ENCODE measurements around the gene AP1G2. TPM values are rescaled to one million over a fixed set of nuclear protein-coding genes. Genes with fewer than 3 reads are reported as not detected.

The AP1G2 gene
- total RNA-seq, 2 experiments from 2014 or later, result 193 to 198 TPM

DNA sequence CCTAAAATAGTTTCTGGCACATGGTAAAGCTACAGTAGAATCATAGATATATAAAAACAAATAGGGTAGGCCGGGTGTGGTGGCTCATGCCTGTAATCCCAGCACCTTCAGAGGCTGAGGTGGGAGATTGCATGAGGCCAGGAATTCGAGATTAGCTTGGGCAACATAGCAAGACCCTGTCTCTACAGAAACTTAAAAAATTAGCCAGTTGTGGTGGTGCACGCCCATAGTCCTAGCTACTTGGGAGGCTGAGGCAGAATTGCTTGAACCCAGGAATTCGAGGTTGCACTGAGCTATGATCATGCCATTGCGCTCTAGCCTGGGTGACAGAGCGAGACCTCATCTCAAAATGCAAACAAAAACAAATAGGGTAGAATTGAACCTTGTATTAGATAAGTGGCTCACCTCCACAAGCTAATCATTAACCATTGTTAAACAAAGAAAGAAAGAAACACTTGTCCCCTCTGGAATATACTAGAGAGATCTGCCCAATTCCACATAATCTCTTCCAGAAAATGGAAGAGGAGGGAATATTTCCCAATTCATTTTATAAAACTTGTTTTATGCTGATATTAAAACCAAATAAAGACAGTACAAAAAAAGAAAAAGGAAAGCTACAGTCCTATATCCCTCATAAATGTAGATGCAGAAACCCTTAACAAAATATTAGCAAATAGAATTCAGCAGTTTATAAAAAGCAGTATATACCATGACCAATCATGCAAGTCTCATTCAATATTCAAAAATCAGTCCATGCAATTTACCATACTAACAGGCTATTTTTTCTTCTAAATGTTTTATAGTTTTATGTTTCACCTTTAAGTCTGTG is 45.9 kb upstream of the AP1G2 start:
- ATAC-seq (ENCODE audit: poor library complexity) (no peak), DNase-seq (no peak)
- CTCF ChIA-PET, result interaction anchor here (0.6 to 1.0 kb wide), 2 partner anchors 19 to 27 kb away, joined by 3 to 4 read pairs; no protein-coding TSS in a partner anchor
- Mint-ChIP-seq H3K9me3 (peaks cover 6% of the 10 kb centered on the region), H3K4me3 (no peak overlapping the region), H3K36me3 (ENCODE audit: low read depth) (no peaks in the 10 kb centered on the region), H3K27ac (no peak overlapping the region), H3K4me1 (ENCODE audit: low read depth) (peaks cover 36% of the 10 kb centered on the region), H3K27me3 (no peaks in the 10 kb centered on the region)
- intact Hi-C loops (cut with DNase I, micrococcal nuclease), result no loop called here
- Histone ChIP-seq H3K4me1 (ENCODE audit: insufficient read depth, low read length) (peaks cover 29% of the 10 kb centered on the region), H3K9me3 (ENCODE audit: control insufficient read depth in 1 of 2, insufficient read depth in 1 of 2, low read length in 2 of 2) (no peaks in the 10 kb centered on the region), H3K36me3 (ENCODE audit: insufficient read depth, low read length) (no peaks in the 10 kb centered on the region), H3K4me3 (ENCODE audit: low read length) (no peak overlapping the region), H3K27ac (ENCODE audit: low read depth in 1 of 2, low read length in 2 of 2) (no peak overlapping the region), H3K27me3 (ENCODE audit: control insufficient read depth in 1 of 2, insufficient read depth in 2 of 2, low read length in 2 of 2) (no peaks in the 10 kb centered on the region)
- TF ChIP-seq, protein P1, sequence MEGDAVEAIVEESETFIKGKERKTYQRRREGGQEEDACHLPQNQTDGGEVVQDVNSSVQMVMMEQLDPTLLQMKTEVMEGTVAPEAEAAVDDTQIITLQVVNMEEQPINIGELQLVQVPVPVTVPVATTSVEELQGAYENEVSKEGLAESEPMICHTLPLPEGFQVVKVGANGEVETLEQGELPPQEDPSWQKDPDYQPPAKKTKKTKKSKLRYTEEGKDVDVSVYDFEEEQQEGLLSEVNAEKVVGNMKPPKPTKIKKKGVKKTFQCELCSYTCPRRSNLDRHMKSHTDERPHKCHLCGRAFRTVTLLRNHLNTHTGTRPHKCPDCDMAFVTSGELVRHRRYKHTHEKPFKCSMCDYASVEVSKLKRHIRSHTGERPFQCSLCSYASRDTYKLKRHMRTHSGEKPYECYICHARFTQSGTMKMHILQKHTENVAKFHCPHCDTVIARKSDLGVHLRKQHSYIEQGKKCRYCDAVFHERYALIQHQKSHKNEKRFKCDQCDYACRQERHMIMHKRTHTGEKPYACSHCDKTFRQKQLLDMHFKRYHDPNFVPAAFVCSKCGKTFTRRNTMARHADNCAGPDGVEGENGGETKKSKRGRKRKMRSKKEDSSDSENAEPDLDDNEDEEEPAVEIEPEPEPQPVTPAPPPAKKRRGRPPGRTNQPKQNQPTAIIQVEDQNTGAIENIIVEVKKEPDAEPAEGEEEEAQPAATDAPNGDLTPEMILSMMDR (IDR thresholded peaks at IDR 0.05), result no peak
- POLR2A ChIA-PET, result no interaction called here

DNA sequence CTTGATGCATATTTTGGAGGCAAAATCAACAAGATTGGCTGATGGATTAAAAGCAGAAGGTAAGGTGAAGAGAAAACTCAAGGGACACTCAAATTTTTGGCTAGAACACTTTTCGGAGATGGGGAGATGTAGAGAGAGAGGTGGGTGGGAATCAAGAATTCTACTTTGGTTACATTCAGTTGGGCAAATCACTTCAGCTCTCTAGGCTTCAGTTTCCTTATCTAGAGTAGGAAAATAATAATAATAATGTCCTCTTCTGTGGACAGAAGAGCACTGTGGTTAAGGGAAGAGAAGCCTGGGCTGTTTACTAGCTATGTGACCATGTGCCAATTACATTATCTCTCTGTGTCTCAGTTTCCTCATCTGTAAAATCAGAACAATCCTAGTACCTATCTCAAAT is 45.2 kb upstream of the AP1G2 start:
- no peaks in the 10 kb centered on the region for H3K36me3 ChIP-seq (ENCODE audit: insufficient read depth, low read length)
- no peaks in the 10 kb centered on the region for H3K9me3 ChIP-seq (ENCODE audit: control insufficient read depth in 1 of 2, insufficient read depth in 1 of 2, low read length in 2 of 2)
- Mint-ChIP-seq H3K27ac (peak overlapping the region; percentile 0), H3K27me3 (no peaks in the 10 kb centered on the region), H3K4me3 (no peak overlapping the region), H3K36me3 (ENCODE audit: low read depth) (no peaks in the 10 kb centered on the region), H3K4me1 (ENCODE audit: low read depth) (peaks cover 39% of the 10 kb centered on the region), H3K9me3 (peaks cover 6% of the 10 kb centered on the region)
- CTCF ChIA-PET, result no interaction called here
- ATAC-seq (ENCODE audit: poor library complexity) (no peak), DNase-seq (no peak)
- POLR2A ChIA-PET, result no interaction called here
- no peak overlapping the region for H3K4me3 ChIP-seq (ENCODE audit: low read length)
- TF ChIP-seq, protein P1 (IDR thresholded peaks at IDR 0.05), result no peak
- H3K27ac ChIP-seq (ENCODE audit: low read depth in 1 of 2, low read length in 2 of 2), result no peak overlapping the region
- H3K4me1 ChIP-seq (ENCODE audit: insufficient read depth, low read length), result peaks cover 29% of the 10 kb centered on the region
- no peaks in the 10 kb centered on the region for H3K27me3 ChIP-seq (ENCODE audit: control insufficient read depth in 1 of 2, insufficient read depth in 2 of 2, low read length in 2 of 2)
- intact Hi-C loops (cut with DNase I, micrococcal nuclease), result no loop called here

DNA sequence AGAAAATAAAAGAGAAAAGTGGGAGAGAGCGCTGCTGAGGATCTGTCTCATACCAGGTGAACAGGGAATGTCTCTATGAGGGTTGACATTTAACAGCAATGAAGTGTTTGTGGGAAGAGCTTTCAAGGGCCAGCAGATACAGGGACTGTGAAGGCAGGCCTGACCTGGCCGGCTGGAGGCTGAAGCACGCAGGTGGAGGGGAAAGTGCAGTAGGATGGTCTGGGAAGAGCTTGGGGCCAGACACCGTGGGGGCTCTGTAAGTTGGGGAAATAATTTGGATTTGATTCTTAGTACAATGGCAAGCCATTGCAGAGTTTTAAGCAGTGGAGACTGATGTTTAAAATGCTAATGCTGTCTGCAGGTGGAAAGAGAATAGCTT is 44.8 kb upstream of the AP1G2 start:
- Histone ChIP-seq H3K9me3 (ENCODE audit: control insufficient read depth in 1 of 2, insufficient read depth in 1 of 2, low read length in 2 of 2) (no peaks in the 10 kb centered on the region), H3K4me1 (ENCODE audit: insufficient read depth, low read length) (peaks cover 29% of the 10 kb centered on the region), H3K27ac (ENCODE audit: low read depth in 1 of 2, low read length in 2 of 2) (no peak overlapping the region), H3K27me3 (ENCODE audit: control insufficient read depth in 1 of 2, insufficient read depth in 2 of 2, low read length in 2 of 2) (no peaks in the 10 kb centered on the region), H3K4me3 (ENCODE audit: low read length) (no peak overlapping the region), H3K36me3 (ENCODE audit: insufficient read depth, low read length) (no peaks in the 10 kb centered on the region)
- peak overlapping the region; percentile 0 for H3K27ac Mint-ChIP-seq
- DNase-seq, result no peak
- no peaks in the 10 kb centered on the region for H3K36me3 Mint-ChIP-seq (ENCODE audit: low read depth)
- no peak for ATAC-seq (ENCODE audit: poor library complexity)
- H3K4me1 Mint-ChIP-seq (ENCODE audit: low read depth), result peaks cover 39% of the 10 kb centered on the region
- POLR2A ChIA-PET, result no interaction called here
- peaks cover 6% of the 10 kb centered on the region for H3K9me3 Mint-ChIP-seq
- CTCF ChIA-PET, result no interaction called here
- TF ChIP-seq, protein P1 (IDR thresholded peaks at IDR 0.05), result no peak
- no peaks in the 10 kb centered on the region for H3K27me3 Mint-ChIP-seq
- H3K4me3 Mint-ChIP-seq, result no peak overlapping the region
- intact Hi-C loops (cut with DNase I, micrococcal nuclease), result no loop called here

Data from CD4-positive, alpha-beta T cell (primary cell).